Sigmoid colon (tissue), 7 donors: Measurements from ENCODE around the gene RTN4. TPM values are rescaled to one million over a fixed set of nuclear protein-coding genes. Genes with fewer than 3 reads are reported as not detected.

Source experiments
- DNase-seq: peaks from one replicate; pipeline ENCODE4 v3.0.0-alpha.2; 2019
- H3K27ac ChIP-seq, 4 donors: fragments of 200-600 bp; sonication (generic); one replicate each; pipeline ENCODE4 v1.5.1; 2016 to 2019; ENCODE audit warnings: mild to moderate bottlenecking in 1 of 4
- H3K27me3 ChIP-seq, 3 donors: fragments of 200-600 bp; sonication (generic); one replicate each; pipeline ENCODE4 v1.5.1; 2019; ENCODE audit warnings: mild to moderate bottlenecking in 1 of 3
- H3K36me3 ChIP-seq, 4 donors: fragments of 200-600 bp; sonication (generic); one replicate each; pipeline ENCODE4 v1.5.1; 2016 to 2019
- H3K4me1 ChIP-seq, 4 donors: fragments of 200-600 bp; sonication (generic); one replicate each; pipeline ENCODE4 v1.5.1; 2017 to 2019
- H3K4me3 ChIP-seq, 4 donors: fragments of 200-600 bp; sonication (generic); one replicate each; pipeline ENCODE4 v1.5.1; 2017 to 2019; ENCODE audit warnings: mild to moderate bottlenecking in 2 of 4, moderate library complexity in 1 of 4
- H3K9me3 ChIP-seq, 4 donors: fragments of 200-600 bp in 3 of 4; sonication (generic) in 3 of 4; one replicate each; pipeline versions ENCODE4 v1.5.1 to v1.6.1; 2013 to 2019
- CTCF ChIP-seq, 4 experiments: fragments of 450-650 bp in 3 of 4; fragments of 200-600 bp in 1 of 4; IDR thresholded peaks; one replicate each; pipeline ENCODE4 v1.5.1; 2016 to 2019; ENCODE audit warnings: antibody characterized with exemption in 4 of 4, mild to moderate bottlenecking in 3 of 4, moderate library complexity in 2 of 4
- EP300 ChIP-seq, 4 donors: sonication (generic); formaldehyde crosslinking; IDR thresholded peaks; one replicate each; pipeline ENCODE4 v1.6.1; 2017; ENCODE audit warnings: antibody characterized with exemption in 4 of 4
- POLR2A ChIP-seq, 2 donors: fragments of 450-650 bp; IDR thresholded peaks; one replicate each; pipeline ENCODE4 v1.6.1; 2016; ENCODE audit warnings: antibody characterized with exemption in 2 of 2, mild to moderate bottlenecking in 2 of 2, moderate library complexity in 2 of 2
- POLR2AphosphoS5 ChIP-seq, 4 donors: sonication (generic); formaldehyde crosslinking; IDR thresholded peaks; one replicate each; pipeline ENCODE4 v1.6.1; 2017; ENCODE audit warnings: antibody characterized with exemption in 4 of 4
- WGBS, 2 donors: extraction: QIAGEN DNeasy Blood & Tissue Kit; methylation state at CpG; one replicate each; pipeline ENCODE4 v1.1.7; 2013; 5-methylcytosine and 5-hydroxymethylcytosine counted together
- intact Hi-C: fragments of 100-400 bp; cut with DNase I; formaldehyde crosslinking; loops from one replicate; pipeline ENCODE4 v1.15.1; 2023
- polyA plus RNA-seq, 3 donors: library from polyadenylated mRNA; stranded (reverse); fragments of 200-250 nt; gene quantifications; one replicate each; pipeline ENCODE4 v1.2.3, GENCODE V29; 2013
- total RNA-seq, 4 donors: library from RNA; depleted of rRNA; stranded (reverse); fragments of >200 nt; gene quantifications; one replicate each; pipeline ENCODE4 v1.1.0, GENCODE V29; 2016
- donor health status: healthy with polysubstance abuse.
- donor health status: Bipolar disorder and iron deficiency.
- donor health status: healthy.

The RTN4 gene
- total and polyA plus RNA-seq, 7 donors, result 54.1 to 264 (median 153) TPM

DNA sequence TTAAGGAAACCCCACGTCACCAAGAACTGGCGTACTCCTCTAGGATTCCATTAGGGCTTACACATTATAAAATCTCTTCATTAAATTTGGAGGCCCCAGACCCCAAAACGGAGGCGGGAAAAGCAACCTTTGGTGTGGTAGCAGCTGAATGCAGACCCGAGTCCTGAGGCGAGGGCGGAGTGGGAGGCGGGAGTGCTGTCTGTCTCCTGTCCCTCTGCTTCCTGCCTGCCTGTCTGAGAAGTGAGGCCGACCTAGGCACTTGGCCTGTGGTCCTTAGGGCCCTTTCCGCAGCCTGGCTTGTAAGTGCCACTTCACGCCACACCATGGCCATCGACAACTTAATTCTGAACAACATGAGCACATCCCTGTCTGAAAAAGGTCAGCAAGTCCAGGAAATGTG lies 102.1 kb downstream of the RTN4 start:
- Histone ChIP-seq H3K27me3 (no peaks in the 10 kb centered on the region), H3K9me3 (no peaks in the 10 kb centered on the region), H3K27ac (no peak overlapping the region), H3K36me3 (no peaks in the 10 kb centered on the region), H3K4me1 (peaks cover 0 to 9% (median 0%) of the 10 kb centered on the region in 4 donors), H3K4me3 (no peak overlapping the region)
- intact Hi-C loops, result no loop called here
- WGBS, 2 donors, result 85 to 88% methylated on average over 12 of the region's 12 CpGs
- no peak for DNase-seq
- TF ChIP-seq EP300 (IDR thresholded peaks at IDR 0.05) (no peak), CTCF (IDR thresholded peaks at IDR 0.05) (no peak), POLR2A (IDR thresholded peaks at IDR 0.05) (no peak), POLR2AphosphoS5 (IDR thresholded peaks at IDR 0.05) (no peak)

DNA sequence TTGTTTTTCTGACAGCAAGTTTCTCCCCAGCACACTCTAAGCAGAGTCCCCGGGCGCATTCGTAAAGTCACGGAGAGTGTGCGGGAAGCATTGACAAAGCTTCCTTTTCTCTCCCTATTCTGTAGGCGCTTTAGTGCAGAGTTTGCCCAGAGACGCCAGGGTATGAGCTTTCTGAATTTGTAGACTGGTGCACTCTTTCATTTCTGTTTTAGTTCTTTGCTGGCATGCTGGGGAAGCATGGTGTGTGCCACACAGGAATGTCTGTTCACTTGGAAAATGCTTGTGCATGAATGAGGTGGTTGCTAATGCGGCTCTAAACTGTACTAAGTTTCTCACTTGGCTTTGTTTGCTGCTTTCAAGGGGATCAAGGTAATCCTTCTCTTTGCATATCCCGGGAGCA lies 102.6 kb downstream of the RTN4 start:
- no peaks in the 10 kb centered on the region for H3K36me3 ChIP-seq
- TF ChIP-seq POLR2AphosphoS5 (IDR thresholded peaks at IDR 0.05) (no peak), POLR2A (IDR thresholded peaks at IDR 0.05) (no peak), CTCF (IDR thresholded peaks at IDR 0.05) (no peak), EP300 (IDR thresholded peaks at IDR 0.05) (no peak)
- intact Hi-C loops, result no loop called here
- H3K27ac ChIP-seq, result no peak overlapping the region
- H3K9me3 ChIP-seq, result no peaks in the 10 kb centered on the region
- WGBS, 2 donors, result 95 to 96% methylated on average over 9 of the region's 9 CpGs
- H3K4me1 ChIP-seq, result peaks cover 0 to 9% (median 0%) of the 10 kb centered on the region in 4 donors
- no peaks in the 10 kb centered on the region for H3K27me3 ChIP-seq
- no peak for DNase-seq
- no peak overlapping the region for H3K4me3 ChIP-seq

DNA sequence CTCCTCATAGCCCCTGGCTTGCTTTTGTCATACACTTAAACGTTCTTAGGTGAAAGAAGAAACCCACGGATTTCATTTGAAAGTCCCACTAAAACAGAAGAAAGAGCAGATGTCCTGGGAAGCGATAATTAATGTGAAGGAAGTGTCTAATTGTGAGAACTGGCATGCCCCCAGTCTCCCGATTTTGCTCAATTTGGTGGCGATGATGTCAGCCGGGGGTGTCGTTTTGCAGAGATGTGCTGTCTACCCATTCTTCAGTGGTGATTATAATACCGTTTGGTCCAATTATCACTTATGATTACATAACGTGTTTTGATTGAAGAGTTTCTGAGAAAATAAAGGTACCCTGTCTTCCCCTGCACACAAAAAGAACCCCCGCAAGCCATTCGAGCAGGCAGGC lies 103.1 kb downstream of the RTN4 start:
- no peak for TF ChIP-seq CTCF (IDR thresholded peaks at IDR 0.05)
- TF ChIP-seq POLR2AphosphoS5 (IDR thresholded peaks at IDR 0.05), result no peak
- TF ChIP-seq POLR2A (IDR thresholded peaks at IDR 0.05), result no peak
- TF ChIP-seq EP300 (IDR thresholded peaks at IDR 0.05), result no peak
- Histone ChIP-seq H3K27ac (no peak overlapping the region), H3K4me1 (peaks cover 0 to 9% (median 0%) of the 10 kb centered on the region in 4 donors), H3K9me3 (no peaks in the 10 kb centered on the region), H3K36me3 (no peaks in the 10 kb centered on the region), H3K4me3 (no peak overlapping the region), H3K27me3 (no peaks in the 10 kb centered on the region)
- DNase-seq, result no peak
- intact Hi-C loops, result no loop called here
- 91% methylated on average over 11 of the region's 11 CpGs for WGBS, 2 donors

- DNase-seq, result no peak
- peaks cover 0 to 9% (median 0%) of the 10 kb centered on the region in 4 donors for H3K4me1 ChIP-seq
- no peaks in the 10 kb centered on the region for H3K9me3 ChIP-seq
- no peak overlapping the region for H3K4me3 ChIP-seq
- TF ChIP-seq POLR2AphosphoS5 (IDR thresholded peaks at IDR 0.05) (no peak), EP300 (IDR thresholded peaks at IDR 0.05) (no peak), CTCF (IDR thresholded peaks at IDR 0.05) (no peak), POLR2A (IDR thresholded peaks at IDR 0.05) (no peak)
- H3K27ac ChIP-seq, result peak overlapping the region in 3 of 4 donors; percentile 31 to 57 (median 40)
- 90 to 92% methylated on average over 9 of the region's 9 CpGs for WGBS, 2 donors
- H3K36me3 ChIP-seq, result no peaks in the 10 kb centered on the region
- no peaks in the 10 kb centered on the region for H3K27me3 ChIP-seq
- intact Hi-C loops, result no loop called here
These were observed 103.9 kb downstream of the RTN4 start for GRCh38 chr2:54946220-54946805.
